HG03045 (cell line): ENCODE data around the gene ARID1B.
A peak's percentile ranks its signal among the peaks of the same experiment; 100 is the strongest.

Source experiments
- ATAC-seq: cut with Tn5 transposase; IDR thresholded peaks from one replicate; pipeline ENCODE4 v1.9.1; 2021; ENCODE audit warnings: mild to moderate bottlenecking, moderate library complexity; ENCODE audit not compliant: unreplicated experiment

ARID1B gene

GRCh38 chr6:156776840-156777576 is at the start of gene ARID1B:
TSS of gene ARID1B (plus strand) at chr6:156777378. CDS start at chr6:156777681, 303 bp downstream.
- ATAC-seq = peak; percentile 45

- no peak for ATAC-seq
These were observed 49.3 kb upstream of the ARID1B start for GRCh38 chr6:156727715-156728385.

- ATAC-seq = no peak
These were observed 47.9 kb upstream of the ARID1B start for GRCh38 chr6:156729248-156729647.

GRCh38 chr6:156731396-156731795 is 45.8 kb upstream of the ARID1B start:
- no peak for ATAC-seq

- no peak for ATAC-seq
These were observed 41.4 kb upstream of the ARID1B start for GRCh38 chr6:156735751-156736150.

GRCh38 chr6:156740604-156741003 is 36.6 kb upstream of the ARID1B start:
- no peak for ATAC-seq

- ATAC-seq = no peak
These were observed 35.7 kb upstream of the ARID1B start for GRCh38 chr6:156741287-156742073.

GRCh38 chr6:156747715-156748114 is 29.5 kb upstream of the ARID1B start:
- ATAC-seq = no peak

GRCh38 chr6:156748504-156748903 is 28.7 kb upstream of the ARID1B start:
- ATAC-seq = no peak

GRCh38 chr6:156752666-156753301 is 24.4 kb upstream of the ARID1B start:
- ATAC-seq = peak; percentile 65

GRCh38 chr6:156756630-156757610 is 20.3 kb upstream of the ARID1B start:
- no peak for ATAC-seq

GRCh38 chr6:156757849-156758248 is 19.3 kb upstream of the ARID1B start:
- no peak for ATAC-seq

GRCh38 chr6:156760377-156760776 is 16.8 kb upstream of the ARID1B start:
- no peak for ATAC-seq

GRCh38 chr6:156762547-156762946 is 14.6 kb upstream of the ARID1B start:
- no peak for ATAC-seq

GRCh38 chr6:156765117-156765516 is 12.1 kb upstream of the ARID1B start:
- ATAC-seq = no peak

- ATAC-seq = peak; percentile 85
These were observed 9.3 kb upstream of the ARID1B start for GRCh38 chr6:156767603-156768467.

GRCh38 chr6:156771047-156771446 is 6.1 kb upstream of the ARID1B start:
- ATAC-seq = no peak

- no peak for ATAC-seq
These were observed 5.4 kb upstream of the ARID1B start for GRCh38 chr6:156771761-156772160.

GRCh38 chr6:156773476-156773875 is 3.7 kb upstream of the ARID1B start:
- ATAC-seq = no peak
